Body of pancreas (tissue), 4 donors: ENCODE measurements around the gene KRT16.

Experiments
- POLR2A ChIP-seq, 3 donors: fragments of 450-650 bp; IDR thresholded peaks; one replicate each; pipeline ENCODE4 v1.6.1; 2016; ENCODE audit warnings: antibody characterized with exemption in 3 of 3, mild to moderate bottlenecking in 2 of 3
- TF ChIP-seq, protein P1 (sequence below), 7 experiments: fragments of 450-650 bp in 4 of 7; fragments of 200-600 bp in 3 of 7; sonication (generic) in 3 of 7; IDR thresholded peaks; one replicate each; pipeline ENCODE4 v1.5.1; 2016 to 2019; ENCODE audit warnings: antibody characterized with exemption in 7 of 7

DNA sequence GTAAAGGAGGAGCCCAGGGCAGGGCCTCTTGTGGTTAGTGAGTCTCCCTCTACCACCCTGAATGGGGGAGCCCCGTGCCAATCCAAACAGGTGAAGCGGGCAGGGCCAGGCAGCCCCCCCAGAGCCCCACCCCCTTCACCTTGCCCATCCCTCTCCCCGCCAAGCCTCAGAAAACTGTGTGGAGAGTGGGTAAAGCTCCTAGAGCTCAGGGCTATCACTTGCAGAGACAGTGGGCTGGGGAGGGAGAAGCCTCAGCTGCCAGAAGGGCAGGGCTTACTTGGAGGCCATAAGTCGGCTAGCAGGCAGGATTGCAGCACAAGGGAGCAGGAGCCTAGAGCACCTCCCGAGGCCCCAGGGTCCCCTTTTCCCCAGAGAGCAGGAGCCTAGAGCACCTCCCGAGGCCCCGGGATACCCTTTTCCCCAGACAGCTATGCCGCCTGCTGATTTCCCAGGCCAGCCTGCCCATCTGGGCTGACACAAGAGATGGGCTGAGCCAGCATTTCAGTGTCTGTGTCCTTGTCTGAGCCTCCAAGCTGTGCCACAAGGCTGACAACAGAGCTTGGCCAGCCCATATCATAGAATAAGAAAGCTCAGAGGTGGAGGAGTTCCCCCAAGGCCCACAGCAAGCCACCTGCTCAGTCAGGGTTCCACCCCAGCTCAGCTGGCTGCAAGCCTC, 19.1 kb downstream of the KRT16 start:
- TF ChIP-seq, protein P1, sequence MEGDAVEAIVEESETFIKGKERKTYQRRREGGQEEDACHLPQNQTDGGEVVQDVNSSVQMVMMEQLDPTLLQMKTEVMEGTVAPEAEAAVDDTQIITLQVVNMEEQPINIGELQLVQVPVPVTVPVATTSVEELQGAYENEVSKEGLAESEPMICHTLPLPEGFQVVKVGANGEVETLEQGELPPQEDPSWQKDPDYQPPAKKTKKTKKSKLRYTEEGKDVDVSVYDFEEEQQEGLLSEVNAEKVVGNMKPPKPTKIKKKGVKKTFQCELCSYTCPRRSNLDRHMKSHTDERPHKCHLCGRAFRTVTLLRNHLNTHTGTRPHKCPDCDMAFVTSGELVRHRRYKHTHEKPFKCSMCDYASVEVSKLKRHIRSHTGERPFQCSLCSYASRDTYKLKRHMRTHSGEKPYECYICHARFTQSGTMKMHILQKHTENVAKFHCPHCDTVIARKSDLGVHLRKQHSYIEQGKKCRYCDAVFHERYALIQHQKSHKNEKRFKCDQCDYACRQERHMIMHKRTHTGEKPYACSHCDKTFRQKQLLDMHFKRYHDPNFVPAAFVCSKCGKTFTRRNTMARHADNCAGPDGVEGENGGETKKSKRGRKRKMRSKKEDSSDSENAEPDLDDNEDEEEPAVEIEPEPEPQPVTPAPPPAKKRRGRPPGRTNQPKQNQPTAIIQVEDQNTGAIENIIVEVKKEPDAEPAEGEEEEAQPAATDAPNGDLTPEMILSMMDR (IDR thresholded peaks at IDR 0.05) = no peak
- TF ChIP-seq POLR2A (IDR thresholded peaks at IDR 0.05) = no peak
